ENCODE measurements around the gene MPHOSPH9. TPM values are rescaled to one million over a fixed set of nuclear protein-coding genes. Genes with fewer than 3 reads are reported as not detected.

Gene MPHOSPH9
- total RNA-seq, 4 donors from 2014 or later = 21.3 to 124 (median 75.1) TPM

DNA sequence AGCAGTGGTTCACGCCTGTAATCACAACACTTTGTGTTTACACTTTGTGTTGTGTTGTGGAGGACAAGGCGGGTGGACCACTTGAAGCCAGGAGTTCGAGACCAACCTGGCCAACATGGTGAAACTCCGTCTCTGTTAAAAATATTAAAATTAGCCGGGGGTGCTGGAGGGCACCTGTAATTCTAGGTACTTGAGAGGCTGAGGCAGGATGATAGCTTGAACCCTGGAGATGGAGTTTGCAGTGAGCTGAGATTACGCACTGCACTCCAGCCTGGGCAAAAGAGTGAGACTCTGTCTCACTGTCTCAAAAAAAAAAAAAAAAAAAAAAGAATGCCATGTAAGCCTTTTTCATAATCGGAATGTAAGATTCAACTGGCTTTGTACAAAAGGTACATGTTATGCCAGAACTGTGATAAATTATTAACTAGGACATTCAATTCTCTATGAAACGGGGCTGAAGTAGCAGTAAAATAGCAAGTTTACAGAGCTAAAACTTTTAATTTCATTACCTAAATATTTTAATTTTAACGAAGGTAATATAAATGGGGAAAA, 68.2 kb downstream of the MPHOSPH9 start:
- no peak overlapping the region for H3K27ac ChIP-seq
- no peaks in the 10 kb centered on the region for H3K27me3 ChIP-seq
- no peaks in the 10 kb centered on the region for H3K9me3 ChIP-seq
- TF ChIP-seq, protein P1, sequence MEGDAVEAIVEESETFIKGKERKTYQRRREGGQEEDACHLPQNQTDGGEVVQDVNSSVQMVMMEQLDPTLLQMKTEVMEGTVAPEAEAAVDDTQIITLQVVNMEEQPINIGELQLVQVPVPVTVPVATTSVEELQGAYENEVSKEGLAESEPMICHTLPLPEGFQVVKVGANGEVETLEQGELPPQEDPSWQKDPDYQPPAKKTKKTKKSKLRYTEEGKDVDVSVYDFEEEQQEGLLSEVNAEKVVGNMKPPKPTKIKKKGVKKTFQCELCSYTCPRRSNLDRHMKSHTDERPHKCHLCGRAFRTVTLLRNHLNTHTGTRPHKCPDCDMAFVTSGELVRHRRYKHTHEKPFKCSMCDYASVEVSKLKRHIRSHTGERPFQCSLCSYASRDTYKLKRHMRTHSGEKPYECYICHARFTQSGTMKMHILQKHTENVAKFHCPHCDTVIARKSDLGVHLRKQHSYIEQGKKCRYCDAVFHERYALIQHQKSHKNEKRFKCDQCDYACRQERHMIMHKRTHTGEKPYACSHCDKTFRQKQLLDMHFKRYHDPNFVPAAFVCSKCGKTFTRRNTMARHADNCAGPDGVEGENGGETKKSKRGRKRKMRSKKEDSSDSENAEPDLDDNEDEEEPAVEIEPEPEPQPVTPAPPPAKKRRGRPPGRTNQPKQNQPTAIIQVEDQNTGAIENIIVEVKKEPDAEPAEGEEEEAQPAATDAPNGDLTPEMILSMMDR (IDR thresholded peaks at IDR 0.05) = no peak
- no peak for TF ChIP-seq POLR2A (IDR thresholded peaks at IDR 0.05)
- no peaks in the 10 kb centered on the region for H3K36me3 ChIP-seq
- H3K4me1 ChIP-seq = no peaks in the 10 kb centered on the region
- DNase-seq = no peak
- H3K4me3 ChIP-seq = no peak overlapping the region
- intact Hi-C loops (cut with DNase I; ENCODE audit: low total_unique reads) = no loop called here

DNA sequence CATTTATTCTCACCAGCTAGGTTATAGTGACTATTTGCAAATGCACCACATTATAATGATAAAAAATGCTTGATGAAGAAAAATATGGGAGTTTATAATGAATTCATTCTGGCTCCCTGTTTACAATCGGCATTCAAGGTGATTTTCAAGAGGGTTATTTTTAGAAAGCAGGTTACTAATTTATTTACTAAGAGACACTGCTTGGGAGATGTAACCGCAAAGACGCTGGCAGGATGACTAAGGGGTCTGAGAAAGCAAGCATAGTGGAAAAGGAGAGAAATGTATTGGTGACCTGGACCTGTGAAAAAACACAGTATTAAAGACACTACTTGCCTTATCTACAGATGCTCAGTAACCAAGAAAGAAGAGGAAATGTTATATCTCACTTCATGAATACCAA, 68.7 kb downstream of the MPHOSPH9 start:
- no peaks in the 10 kb centered on the region for H3K4me1 ChIP-seq
- TF ChIP-seq, protein P1 (IDR thresholded peaks at IDR 0.05) = no peak
- TF ChIP-seq POLR2A (IDR thresholded peaks at IDR 0.05) = no peak
- H3K4me3 ChIP-seq = no peak overlapping the region
- no peaks in the 10 kb centered on the region for H3K9me3 ChIP-seq
- no peaks in the 10 kb centered on the region for H3K27me3 ChIP-seq
- intact Hi-C loops (cut with DNase I; ENCODE audit: low total_unique reads) = no loop called here
- no peak for DNase-seq
- no peaks in the 10 kb centered on the region for H3K36me3 ChIP-seq
- no peak overlapping the region for H3K27ac ChIP-seq

DNA sequence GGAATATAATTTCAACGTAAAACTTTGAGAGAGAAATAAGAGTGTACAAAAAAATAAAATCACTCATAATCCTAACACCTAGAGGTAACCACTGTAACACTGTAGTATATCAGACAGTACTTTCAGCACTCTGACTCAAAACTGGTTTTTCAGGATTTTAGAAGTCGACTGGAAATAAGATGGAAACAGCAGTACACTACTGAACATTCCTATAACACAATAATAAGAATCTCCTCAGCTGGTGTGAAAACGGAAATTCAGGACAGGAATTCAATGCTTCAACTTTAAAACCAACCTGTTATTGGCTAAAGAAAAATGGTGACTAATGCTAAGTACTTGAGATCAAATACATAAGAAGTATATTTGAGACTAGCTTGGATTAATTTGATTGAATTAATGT, 69.7 kb downstream of the MPHOSPH9 start:
- H3K4me3 ChIP-seq = no peak overlapping the region
- H3K4me1 ChIP-seq = no peaks in the 10 kb centered on the region
- no peak for DNase-seq
- intact Hi-C loops (cut with DNase I; ENCODE audit: low total_unique reads) = no loop called here
- no peak overlapping the region for H3K27ac ChIP-seq
- H3K9me3 ChIP-seq = no peaks in the 10 kb centered on the region
- no peak for TF ChIP-seq POLR2A (IDR thresholded peaks at IDR 0.05)
- TF ChIP-seq, protein P1 (IDR thresholded peaks at IDR 0.05) = no peak
- no peaks in the 10 kb centered on the region for H3K27me3 ChIP-seq
- H3K36me3 ChIP-seq = no peaks in the 10 kb centered on the region

DNA sequence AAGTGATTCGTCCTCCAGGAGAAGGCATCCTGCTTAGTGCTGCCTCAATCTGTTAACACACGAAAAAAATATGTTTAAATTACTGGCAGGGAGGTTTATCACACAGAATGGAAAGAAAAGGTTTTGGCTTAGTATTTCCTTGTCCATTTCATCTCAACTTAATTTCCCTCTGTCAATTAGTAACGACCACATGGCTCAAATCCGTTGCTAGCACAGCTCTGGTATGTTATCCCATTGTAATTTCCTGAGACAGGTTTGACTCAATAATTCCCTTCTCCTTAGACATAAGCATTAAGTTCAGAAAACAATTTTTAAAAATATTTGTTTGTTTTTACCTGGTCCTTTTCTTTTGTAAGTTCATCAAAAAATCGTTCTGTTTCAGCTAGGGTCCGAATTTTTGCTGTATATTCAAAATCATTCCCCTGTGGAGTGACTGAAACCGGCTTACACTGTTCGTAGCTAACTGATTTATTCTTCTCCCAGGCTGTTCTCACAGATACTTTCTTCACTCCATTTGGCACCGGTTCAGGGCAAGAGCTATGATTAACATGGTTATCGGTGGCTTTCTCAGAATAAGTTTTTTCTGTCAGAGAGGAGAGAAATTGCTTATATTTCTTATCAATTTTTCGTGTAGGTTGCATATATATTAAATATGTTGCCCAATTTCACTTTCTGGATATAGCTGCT, 72.0 kb downstream of the MPHOSPH9 start:
- Histone ChIP-seq H3K36me3 (no peaks in the 10 kb centered on the region), H3K9me3 (no peaks in the 10 kb centered on the region), H3K27me3 (no peaks in the 10 kb centered on the region), H3K4me1 (no peaks in the 10 kb centered on the region), H3K27ac (no peak overlapping the region), H3K4me3 (no peak overlapping the region)
- TF ChIP-seq, protein P1 (IDR thresholded peaks at IDR 0.05) = no peak
- TF ChIP-seq POLR2A (IDR thresholded peaks at IDR 0.05) = no peak
- DNase-seq = no peak
- intact Hi-C loops (cut with DNase I; ENCODE audit: low total_unique reads) = no loop called here

DNA sequence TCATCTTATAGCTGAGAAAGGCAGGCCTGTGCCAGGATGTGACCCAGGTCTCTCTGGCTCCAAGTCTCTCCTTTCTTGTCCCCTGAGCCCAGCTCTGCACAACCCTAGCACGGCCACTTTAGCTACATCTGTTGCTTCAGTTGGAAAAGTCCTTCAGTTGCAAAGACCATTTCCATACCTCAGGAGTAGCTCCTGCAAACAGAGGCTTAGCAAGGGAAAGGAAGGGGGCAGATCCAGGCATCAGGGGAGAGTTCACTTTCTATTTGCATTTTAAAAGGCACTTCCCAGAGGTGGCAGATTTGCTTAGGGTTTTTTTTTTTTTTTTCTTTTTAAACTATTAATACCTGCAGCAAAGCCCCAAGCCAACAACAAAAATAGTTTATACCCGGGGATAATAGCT, 79.0 kb downstream of the MPHOSPH9 start:
- Histone ChIP-seq H3K36me3 (no peaks in the 10 kb centered on the region), H3K4me1 (no peaks in the 10 kb centered on the region), H3K27ac (no peak overlapping the region), H3K9me3 (no peaks in the 10 kb centered on the region), H3K4me3 (no peak overlapping the region), H3K27me3 (no peaks in the 10 kb centered on the region)
- intact Hi-C loops (cut with DNase I; ENCODE audit: low total_unique reads) = loop anchor here (5.0 kb wide), 1 partner anchor 107 kb away; no protein-coding TSS in a partner anchor
- no peak for DNase-seq
- TF ChIP-seq POLR2A (IDR thresholded peaks at IDR 0.05) = no peak
- TF ChIP-seq, protein P1 (IDR thresholded peaks at IDR 0.05) = no peak

All from uterus (tissue), 4 donors.